HCT116 (cell line): Measurements from ENCODE around the gene ATXN1. TPM values are rescaled to one million over a fixed set of nuclear protein-coding genes. Genes with fewer than 3 reads are reported as not detected.

Experiments used
- ATAC-seq: fragments of 200-7000 bp; cut with Tn5 transposase; 2 replicates; pipeline ENCODE4 v1.9.1; 2020; ENCODE audit warnings: mild to moderate bottlenecking, moderate library complexity
- BruUV-seq: library from RNA; stranded (reverse); fragments of 400-500 nt; replicated peaks from 2 replicates; lab custom pipeline; 2021; lab: Mats Ljungman, UMichigan
- CTCF ChIA-PET: fragments of 300-600 bp; sonication (Branson Sonifier 250); formaldehyde crosslinking; loops from one replicate; lab custom pipeline; 2021; ENCODE audit warnings: antibody characterized with exemption; lab: Charles Lee
- POLR2A ChIA-PET: fragments of 300-600, 350-600 bp; sonication (Branson Sonifier 250); formaldehyde crosslinking; loops from one replicate; lab custom pipeline; 2021; ENCODE audit warnings: antibody characterized with exemption; lab: Charles Lee
- RAD21 ChIA-PET, 2 experiments: fragments of 300-600 bp; sonication (Branson Sonifier 250); formaldehyde crosslinking; loops; one replicate each; lab custom pipeline; 2023; ENCODE audit warnings: low total read pairs in 2 of 2; ENCODE audit not compliant: uncharacterized antibody in 2 of 2, unreplicated experiment in 2 of 2, low non-redundant PET in 1 of 2; lab: Charles Lee
- DNase-seq: peaks from one replicate; pipeline ENCODE4 v3.0.0-alpha.2; 2010; ENCODE audit warnings: low read depth, low spot score
- H2AFZ ChIP-seq: fragments of 200-600 bp; shearing (Covaris generic), sonication (generic); 2 replicates; pipeline ENCODE4 v1.6.1; 2017; ENCODE audit warnings: low read depth, mixed run types, mixed read lengths, antibody characterized with exemption, low read length; ENCODE audit not compliant: poor library complexity, severe bottlenecking
- H3K27ac ChIP-seq: 2 replicates; pipeline ENCODE4 v1.5.1; 2012; ENCODE audit warnings: low read depth, low read length
- H3K27me3 ChIP-seq: fragments of 200-600 bp; sonication (generic); 2 replicates; pipeline ENCODE4 v1.6.1; 2016; ENCODE audit warnings: mixed run types, low read length, mixed read lengths; ENCODE audit not compliant: insufficient read depth
- H3K36me3 ChIP-seq, 2 experiments: fragments of 200-500 bp in 1 of 2; fragments of 200-600 bp in 1 of 2; sonication (Bioruptor generic) in 1 of 2; sonication (generic) in 1 of 2; 2 replicates each; pipeline versions ENCODE4 v1.5.1 to v1.6.1; 2014 to 2016; ENCODE audit warnings: low read length in 2 of 2, inconsistent platforms in 1 of 2, mixed read lengths in 1 of 2, mixed run types in 1 of 2; ENCODE audit not compliant: insufficient read depth in 2 of 2, control insufficient read depth in 1 of 2
- H3K4me1 ChIP-seq, 2 experiments: fragments of 200-600 bp in 1 of 2; sonication (generic) in 1 of 2; 2 replicates each; pipeline versions ENCODE4 v1.5.1 to v1.6.1; 2012 to 2017; ENCODE audit warnings: low read length in 2 of 2, inconsistent platforms in 1 of 2, mild to moderate bottlenecking in 1 of 2, mixed read lengths in 1 of 2, mixed run types in 1 of 2, moderate library complexity in 1 of 2; ENCODE audit not compliant: insufficient read depth in 2 of 2, control insufficient read depth in 1 of 2
- H3K4me2 ChIP-seq: fragments of 200-600 bp; sonication (generic); 2 replicates; pipeline ENCODE4 v1.6.1; 2017; ENCODE audit warnings: mixed run types, low read length, mixed read lengths
- H3K4me3 ChIP-seq, 2 experiments: fragments of 200-600 bp in 1 of 2; sonication (generic) in 1 of 2; replicated peaks in 1 of 2; 2 replicates each; pipeline ENCODE4 v1.5.1; 2011 to 2016; ENCODE audit warnings: low read length in 2 of 2, control low read depth in 1 of 2, low read depth in 1 of 2, mild to moderate bottlenecking in 1 of 2, mixed read lengths in 1 of 2, mixed run types in 1 of 2
- H3K79me2 ChIP-seq: fragments of 200-600 bp; sonication (generic); 2 replicates; pipeline ENCODE4 v1.6.1; 2017; ENCODE audit warnings: mild to moderate bottlenecking, mixed run types, low read length, moderate library complexity, mixed read lengths; ENCODE audit not compliant: insufficient read depth
- H3K9ac ChIP-seq: fragments of 200-600 bp; sonication (generic); 2 replicates; pipeline ENCODE4 v1.6.1; 2016; ENCODE audit warnings: low read length, mixed read lengths
- H3K9me2 ChIP-seq: fragments of 200-600 bp; sonication (generic), shearing (Covaris generic); 2 replicates; pipeline ENCODE4 v1.6.1; 2017; ENCODE audit warnings: mixed run types, mild to moderate bottlenecking, moderate library complexity; ENCODE audit not compliant: insufficient read depth
- H3K9me3 ChIP-seq, 2 experiments: fragments of 200-500 bp in 1 of 2; fragments of 200-600 bp in 1 of 2; sonication (Bioruptor generic) in 1 of 2; sonication (generic) in 1 of 2; 2 replicates each; pipeline ENCODE4 v1.6.1; 2014 to 2017; ENCODE audit warnings: low read length in 2 of 2, mixed read lengths in 2 of 2, inconsistent platforms in 1 of 2, low read depth in 1 of 2, mild to moderate bottlenecking in 1 of 2, mixed run types in 1 of 2, moderate library complexity in 1 of 2; ENCODE audit not compliant: control insufficient read depth in 1 of 2, insufficient read depth in 1 of 2
- H4K20me1 ChIP-seq: fragments of 200-600 bp; sonication (generic), shearing (Covaris generic); 2 replicates; pipeline ENCODE4 v1.6.1; 2017; ENCODE audit warnings: mixed run types, mild to moderate bottlenecking, moderate library complexity; ENCODE audit not compliant: insufficient read depth
- CEBPB ChIP-seq: IDR thresholded peaks from 2 replicates; pipeline ENCODE4 v1.6.1; 2012; ENCODE audit warnings: low read depth
- EZH2 ChIP-seq: fragments of 200-600 bp; sonication (generic); IDR thresholded peaks from 2 replicates; pipeline ENCODE4 v1.6.1; 2017; ENCODE audit warnings: antibody characterized with exemption, mixed run types
- EZH2phosphoT487 ChIP-seq: fragments of 200-600 bp; IDR thresholded peaks from 2 replicates; pipeline ENCODE4 v1.6.1; 2018; ENCODE audit warnings: antibody characterized with exemption, borderline replicate concordance
- FOSL1 ChIP-seq: IDR thresholded peaks from 2 replicates; pipeline ENCODE4 v1.6.1; 2012; ENCODE audit warnings: low read depth
- JUND ChIP-seq: IDR thresholded peaks from 2 replicates; pipeline ENCODE4 v1.6.1; 2012
- POLR2A ChIP-seq: IDR thresholded peaks from 2 replicates; pipeline ENCODE4 v1.7.0; 2011; ENCODE audit warnings: borderline replicate concordance; ENCODE audit not compliant: insufficient read depth, insufficient read length; ENCODE audit errors: extremely low read depth
- POLR2AphosphoS5 ChIP-seq: IDR thresholded peaks from 2 replicates; pipeline ENCODE4 v1.6.1; 2011; ENCODE audit warnings: mild to moderate bottlenecking, low read depth, low read length, moderate library complexity
- RAD21 ChIP-seq: IDR thresholded peaks from 2 replicates; pipeline ENCODE4 v1.6.1; 2012; ENCODE audit warnings: low read depth, mild to moderate bottlenecking
- SIN3A ChIP-seq: IDR thresholded peaks from 2 replicates; pipeline ENCODE4 v1.6.1; 2012; ENCODE audit warnings: low read depth
- SP1 ChIP-seq: IDR thresholded peaks from 2 replicates; pipeline ENCODE4 v1.6.1; 2012; ENCODE audit warnings: low read depth
- SRF ChIP-seq: IDR thresholded peaks from 2 replicates; pipeline ENCODE4 v1.6.1; 2012; ENCODE audit warnings: low read depth
- TCF7L2 ChIP-seq: IDR thresholded peaks from 2 replicates; pipeline ENCODE4 v1.7.0; 2011; ENCODE audit warnings: borderline replicate concordance, inconsistent platforms; ENCODE audit not compliant: insufficient read depth, insufficient read length; ENCODE audit errors: extremely low read depth
- YY1 ChIP-seq: IDR thresholded peaks from 2 replicates; pipeline ENCODE4 v1.6.1; 2011; ENCODE audit warnings: low read length, low read depth, moderate library complexity, mild to moderate bottlenecking; ENCODE audit not compliant: insufficient replicate concordance; ENCODE audit errors: extremely low read depth
- ZNF274 ChIP-seq: fragments of 200-500 bp; sonication (Bioruptor generic); IDR thresholded peaks from 2 replicates; pipeline ENCODE4 v1.6.1; 2014; ENCODE audit warnings: mild to moderate bottlenecking, low read depth, low read length, inconsistent platforms
- intact Hi-C: fragments of 100-400 bp; cut with micrococcal nuclease; formaldehyde crosslinking; loops from 2 replicates; pipeline ENCODE4 v1.10.0; 2022
- total RNA-seq: library from RNA; stranded (reverse); gene quantifications from one replicate; pipeline ENCODE4 v1.2.1, GENCODE V29; 2021; ENCODE audit not compliant: unreplicated experiment

The ATXN1 gene
- total RNA-seq, 1 experiment from 2014 or later = 21.0 TPM

GRCh38 chr6:16600026-16600425, 161.2 kb downstream of the ATXN1 start:
- H4K20me1 ChIP-seq = no peaks in the 10 kb centered on the region
- no peak overlapping the region for H3K9ac ChIP-seq
- no peaks in the 10 kb centered on the region for H3K27me3 ChIP-seq
- H3K9me2 ChIP-seq = no peaks in the 10 kb centered on the region
- no peaks in the 10 kb centered on the region for H3K79me2 ChIP-seq
- no peaks in the 10 kb centered on the region for H3K4me1 ChIP-seq
- H3K36me3 ChIP-seq = no peaks in the 10 kb centered on the region
- BruUV-seq = no TSS peak
- TF ChIP-seq JUND (no peak), SP1 (no peak), POLR2A (no peak), RAD21 (no peak), EZH2 (no peak), FOSL1 (no peak), EZH2phosphoT487 (no peak), YY1 (no peak), POLR2AphosphoS5 (no peak), SIN3A (no peak), ZNF274 (no peak), CEBPB (no peak), TCF7L2 (no peak), SRF (no peak)
- no peak for DNase-seq
- intact Hi-C loops = no loop called here
- no peak overlapping the region for H3K27ac ChIP-seq
- H3K4me2 ChIP-seq = no peak overlapping the region
- CTCF ChIA-PET = no interaction called here
- RAD21 ChIA-PET = no interaction called here
- no peak overlapping the region for H2AFZ ChIP-seq
- POLR2A ChIA-PET = no interaction called here
- H3K4me3 ChIP-seq = no peak overlapping the region
- no peak for ATAC-seq
- no peaks in the 10 kb centered on the region for H3K9me3 ChIP-seq
